Heart left ventricle (tissue), 16 donors: ENCODE results near the gene USP7. TPM values are rescaled to one million over a fixed set of nuclear protein-coding genes. Genes with fewer than 3 reads are reported as not detected.
A peak's percentile ranks its signal among the peaks of the same experiment; 100 is the strongest.

Experiments
- ATAC-seq, 4 donors: fragments of 200-7000 bp; cut with Tn5 transposase; one replicate each; pipeline ENCODE4 v1.9.1; 2020 to 2022; ENCODE audit warnings: moderate library complexity in 4 of 4, mild to moderate bottlenecking in 3 of 4, moderate number of reproducible peaks in 1 of 4
- DNase-seq, 5 donors: peaks; one replicate each; pipeline ENCODE4 v3.0.0-alpha.2; 2020
- H3K27ac ChIP-seq, 12 donors: fragments of 200-600 bp; sonication (generic) in 4 of 12; one replicate each; pipeline versions ENCODE4 v1.5.0 to v1.8.0; 2016 to 2022; ENCODE audit warnings: mild to moderate bottlenecking in 2 of 12
- H3K27me3 ChIP-seq, 9 donors: fragments of 200-600 bp; sonication (generic) in 2 of 9; one replicate each; pipeline versions ENCODE4 v1.5.1 to v1.8.0; 2016 to 2022; ENCODE audit warnings: mild to moderate bottlenecking in 3 of 9
- H3K36me3 ChIP-seq, 9 donors: fragments of 200-600 bp; sonication (generic) in 2 of 9; one replicate each; pipeline versions ENCODE4 v1.5.0 to v1.8.0; 2018 to 2022; ENCODE audit warnings: mild to moderate bottlenecking in 2 of 9
- H3K4me1 ChIP-seq, 12 donors: fragments of 200-600 bp; sonication (generic) in 4 of 12; one replicate each; pipeline versions ENCODE4 v1.5.0 to v1.8.0; 2016 to 2022; ENCODE audit warnings: mild to moderate bottlenecking in 3 of 12
- H3K4me3 ChIP-seq, 12 donors: fragments of 200-600 bp; sonication (generic) in 4 of 12; one replicate each; pipeline versions ENCODE4 v1.5.0 to v1.8.0; 2017 to 2022; ENCODE audit warnings: mild to moderate bottlenecking in 9 of 12, moderate library complexity in 4 of 12
- H3K9me3 ChIP-seq, 12 donors: fragments of 200-600 bp; sonication (generic) in 4 of 12; one replicate each; pipeline versions ENCODE4 v1.5.0 to v1.8.0; 2016 to 2022; ENCODE audit warnings: mild to moderate bottlenecking in 1 of 12
- CTCF ChIP-seq, 12 donors: fragments of 200-600 bp; sonication (generic) in 4 of 12; IDR thresholded peaks; one replicate each; pipeline versions ENCODE4 v1.5.0 to v1.8.0; 2018 to 2022; ENCODE audit warnings: antibody characterized with exemption in 12 of 12, mild to moderate bottlenecking in 5 of 12
- POLR2A ChIP-seq, 2 donors: fragments of 450-650 bp; IDR thresholded peaks; one replicate each; pipeline ENCODE4 v1.6.1; 2017; ENCODE audit warnings: antibody characterized with exemption in 2 of 2, mild to moderate bottlenecking in 2 of 2, moderate library complexity in 2 of 2
- WGBS, 4 donors: extraction: QIAGEN DNeasy Blood & Tissue Kit in 2 of 4; methylation state at CpG; one replicate each; pipeline versions ENCODE4 v1.1.5 to v1.1.7; 2013 to 2018; 5-methylcytosine and 5-hydroxymethylcytosine counted together
- intact Hi-C, 10 donors: fragments of 100-400 bp; cut with DNase I; formaldehyde crosslinking; loops; one replicate each; pipeline versions ENCODE4 v1.11.1 to v1.14.2; 2022
- polyA plus RNA-seq, 2 donors: library from polyadenylated mRNA; stranded (reverse); fragments of 200-250 nt; gene quantifications; one replicate each; pipeline ENCODE4 v1.2.3, GENCODE V29; 2013
- total RNA-seq, 9 donors: library from RNA; depleted of rRNA in 2 of 9; stranded (reverse); fragments of >200 nt in 2 of 9; fragmentation: NEBNext Ultra II Directional in 3 of 9; extraction: Animal tissue kit (Norgen Biotek cat#: 25700) in 3 of 9; gene quantifications; one replicate each; pipeline versions ENCODE4 v1.1.0 to v1.2.4, GENCODE V29; 2016 to 2023
- donor health status: ischemic (EF 13 %, LVEDD 7.1; RV severe dilation, severe dysfunction).
- donor health status: healthy with polysubstance abuse.
- donor health status: DM: no; HTN: yes; CAD: no.
- donor health status: DM: no; HTN: no; CAD: no.
- donor health status: ischemic (EF 25% LVEDD 6.9; RV normal size, moderate dysfunction).
- donor health status: ischemic (EF 25% LVEDD 5.7; RV mildly dilated, moderate dysfunction).
- donor health status: healthy.
- donor health status: DM: yes; HTN: yes; CAD: no.
- donor health status: ischemic (EF 35%, LVEDD 5.7; RV mildly dilated, moderate dysfunction).
- donor health status: nonischemic (EF 11% LVEDD 7.7; RV severe dilation, severe dysfunction).
- donor health status: DM: yes; HTN: yes; CAD: no.
- donor health status: PGD.
- donor health status: ischemic (EF 29% LVEDD 5.4; RV normal size, mild dysfunction).
- donor health status: nonischemic (EF 23%, LVEDD 6.1; RV moderate dilation, normal function).

USP7 gene
- total and polyA plus RNA-seq, 11 donors, result 20.3 to 86.5 (median 66.2) TPM

GRCh38 chr16:8941718-8942344 lies 21.9 kb downstream of the USP7 start:
- Histone ChIP-seq H3K9me3 (no peaks in the 10 kb centered on the region), H3K4me3 (no peak overlapping the region), H3K27ac (no peak overlapping the region), H3K27me3 (no peaks in the 10 kb centered on the region), H3K36me3 (no peaks in the 10 kb centered on the region), H3K4me1 (peaks cover 5 to 94% (median 75%) of the 10 kb centered on the region in 12 donors)
- TF ChIP-seq POLR2A (IDR thresholded peaks at IDR 0.05), result no peak
- TF ChIP-seq CTCF (IDR thresholded peaks at IDR 0.05), result no peak
- peak in 2 of 4 donors; percentile 9 to 30 for ATAC-seq
- 62 to 74% (median 69%) methylated on average over 7 to 11 of the region's 11 CpGs for WGBS, 4 donors
- no peak for DNase-seq
- intact Hi-C loops, result no loop called here

GRCh38 chr16:8937803-8938202 lies 25.9 kb downstream of the USP7 start:
- H3K4me1 ChIP-seq, result peaks cover 4 to 84% (median 57%) of the 10 kb centered on the region in 12 donors
- no peaks in the 10 kb centered on the region for H3K9me3 ChIP-seq
- intact Hi-C loops, result no loop called here
- H3K27ac ChIP-seq, result no peak overlapping the region
- H3K36me3 ChIP-seq, result no peaks in the 10 kb centered on the region
- no peak for TF ChIP-seq CTCF (IDR thresholded peaks at IDR 0.05)
- TF ChIP-seq POLR2A (IDR thresholded peaks at IDR 0.05), result no peak
- WGBS, 4 donors, result 35 to 48% (median 43%) methylated on average over 4 of the region's 4 CpGs
- H3K4me3 ChIP-seq, result no peak overlapping the region
- no peak for DNase-seq
- H3K27me3 ChIP-seq, result no peaks in the 10 kb centered on the region
- peak in 1 of 4 donors; percentile 38 for ATAC-seq

- intact Hi-C loops, result no loop called here
- TF ChIP-seq CTCF (IDR thresholded peaks at IDR 0.05) (peak in 11 of 12 donors; percentile 15 to 56 (median 38)), POLR2A (IDR thresholded peaks at IDR 0.05) (no peak)
- Histone ChIP-seq H3K27me3 (no peaks in the 10 kb centered on the region), H3K4me1 (peaks cover 4 to 75% (median 46%) of the 10 kb centered on the region in 12 donors), H3K36me3 (no peaks in the 10 kb centered on the region), H3K4me3 (no peak overlapping the region), H3K27ac (no peak overlapping the region), H3K9me3 (no peaks in the 10 kb centered on the region)
- DNase-seq (no peak), ATAC-seq (peak in 3 of 4 donors; percentile 47 to 60 (median 59))
These were observed 27.3 kb downstream of the USP7 start for GRCh38 chr16:8936421-8936820.

- H3K27ac ChIP-seq, result no peak overlapping the region
- TF ChIP-seq CTCF (IDR thresholded peaks at IDR 0.05) (no peak), POLR2A (IDR thresholded peaks at IDR 0.05) (no peak)
- H3K9me3 ChIP-seq, result no peaks in the 10 kb centered on the region
- DNase-seq, result no peak
- H3K4me3 ChIP-seq, result no peak overlapping the region
- H3K27me3 ChIP-seq, result no peaks in the 10 kb centered on the region
- H3K36me3 ChIP-seq, result no peaks in the 10 kb centered on the region
- H3K4me1 ChIP-seq, result peaks cover 4 to 76% (median 46%) of the 10 kb centered on the region in 12 donors
- intact Hi-C loops, result no loop called here
- ATAC-seq, result peak in 1 of 4 donors; percentile 14
- WGBS, 4 donors, result 82 to 89% (median 87%) methylated on average over 9 of the region's 9 CpGs
These were observed 27.7 kb downstream of the USP7 start for GRCh38 chr16:8935989-8936388.
